Panc1 (cell line): ENCODE results near the gene UBR3. TPM values are rescaled to one million over a fixed set of nuclear protein-coding genes. Genes with fewer than 3 reads are reported as not detected.
"Not testable (repeated sequence)": the region's sequence is repeated elsewhere in the genome, so short reads cannot be mapped to it uniquely, and the experiment has no call there.

ENCODE experiments used
- ATAC-seq: fragments of 200-7000 bp; cut with Tn5 transposase; 2 replicates; pipeline ENCODE4 v1.9.1; 2020; ENCODE audit warnings: mild to moderate bottlenecking, moderate library complexity
- BruUV-seq: library from RNA; stranded (reverse); fragments of 400-500 nt; replicated peaks from 2 replicates; lab custom pipeline; 2021; lab: Mats Ljungman, UMichigan
- CTCF ChIA-PET: fragments of 300-600 bp; sonication (Branson Sonifier 250); formaldehyde crosslinking; loops from one replicate; lab custom pipeline; 2022; ENCODE audit warnings: antibody characterized with exemption; lab: Charles Lee
- POLR2A ChIA-PET: fragments of 300-600 bp; sonication (Branson Sonifier 250); formaldehyde crosslinking; loops from one replicate; lab custom pipeline; 2022; ENCODE audit warnings: antibody characterized with exemption; lab: Charles Lee
- DNase-seq: peaks from one replicate; pipeline ENCODE4 v3.0.0-alpha.2; 2010; ENCODE audit warnings: low read depth, low spot score
- H3K27ac ChIP-seq: 2 replicates; pipeline ENCODE4 v1.5.1; 2011; ENCODE audit warnings: mild to moderate bottlenecking, low read length, inconsistent platforms
- H3K27me3 ChIP-seq: fragments of 200-500 bp; sonication (Bioruptor generic); 2 replicates; pipeline ENCODE4 v1.6.0; 2014; ENCODE audit warnings: low read length, inconsistent platforms; ENCODE audit not compliant: control insufficient read depth, insufficient read depth
- H3K36me3 ChIP-seq: fragments of 200-500 bp; sonication (Bioruptor generic); 2 replicates; pipeline ENCODE4 v1.5.1; 2014; ENCODE audit warnings: inconsistent platforms, mild to moderate bottlenecking, low read length, moderate library complexity; ENCODE audit not compliant: control insufficient read depth, insufficient read depth
- H3K4me1 ChIP-seq: 2 replicates; pipeline ENCODE4 v1.5.1; 2011; ENCODE audit warnings: inconsistent platforms, mild to moderate bottlenecking, low read length, moderate library complexity; ENCODE audit not compliant: control insufficient read depth, insufficient read depth
- H3K4me3 ChIP-seq, 2 experiments: 2 replicates each; pipeline ENCODE4 v1.5.1; 2011 to 2012; ENCODE audit warnings: low read depth in 2 of 2, low read length in 2 of 2, mild to moderate bottlenecking in 2 of 2, inconsistent platforms in 1 of 2, moderate library complexity in 1 of 2
- H3K9me3 ChIP-seq: fragments of 200-500 bp; sonication (Bioruptor generic); 2 replicates; pipeline ENCODE4 v1.5.1; 2014; ENCODE audit warnings: low read depth, mild to moderate bottlenecking, inconsistent platforms, low read length, moderate library complexity; ENCODE audit not compliant: control insufficient read depth, insufficient read depth
- POLR2AphosphoS5 ChIP-seq: IDR thresholded peaks from 2 replicates; pipeline ENCODE4 v1.6.1; 2012; ENCODE audit warnings: mild to moderate bottlenecking, low read depth, low read length, moderate library complexity
- SIN3A ChIP-seq: IDR thresholded peaks from 2 replicates; pipeline ENCODE4 v1.6.1; 2012; ENCODE audit warnings: low read depth, mild to moderate bottlenecking, low read length, moderate library complexity, borderline replicate concordance; ENCODE audit not compliant: insufficient read depth
- TCF7L2 ChIP-seq: IDR thresholded peaks from 2 replicates; pipeline ENCODE4 v1.6.1; 2011; ENCODE audit warnings: mild to moderate bottlenecking, low read depth, low read length, inconsistent platforms
- in situ Hi-C: cut with HindIII; loops from 2 replicates; pipeline ENCODE4 v1.10.0; 2016; ENCODE audit warnings: low sequenced_read_pairs, low pct_unique_long_range_greater_than_20kb
- intact Hi-C: fragments of 100-400 bp; cut with micrococcal nuclease; formaldehyde crosslinking; loops from one replicate; pipeline ENCODE4 v1.10.0; 2022; ENCODE audit not compliant: unreplicated experiment
- total RNA-seq: library from RNA; stranded (reverse); gene quantifications from one replicate; pipeline ENCODE4 v1.2.1, GENCODE V29; 2021; ENCODE audit not compliant: unreplicated experiment
- TF ChIP-seq, protein P1 (sequence below): fragments of 450-650 bp; IDR thresholded peaks from 2 replicates; pipeline ENCODE4 v1.5.1; 2017; ENCODE audit warnings: mild to moderate bottlenecking

Gene UBR3
- total RNA-seq, 1 experiment from 2014 or later = 27.9 TPM

DNA sequence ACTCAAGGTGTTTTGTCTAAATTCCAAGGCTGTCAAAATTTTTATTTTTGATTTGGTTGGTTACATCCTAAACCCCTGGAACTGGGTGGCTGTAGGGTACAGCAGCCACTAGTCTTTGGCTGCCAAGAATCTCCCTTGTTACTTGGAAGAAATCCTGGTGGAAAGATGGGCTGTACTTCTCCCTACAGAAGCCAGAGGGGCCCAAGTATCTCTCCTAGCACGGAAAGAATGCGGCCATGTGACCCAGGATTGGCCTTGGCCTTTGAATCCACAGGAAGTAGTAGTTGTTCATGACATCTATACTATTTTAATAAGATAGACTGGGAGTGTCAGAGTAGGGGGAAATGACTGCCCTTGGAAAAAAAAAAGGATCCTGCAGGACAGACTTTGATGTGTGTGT is 296.3 kb downstream of the UBR3 start:
- CTCF ChIA-PET = no interaction called here
- POLR2A ChIA-PET = no interaction called here

DNA sequence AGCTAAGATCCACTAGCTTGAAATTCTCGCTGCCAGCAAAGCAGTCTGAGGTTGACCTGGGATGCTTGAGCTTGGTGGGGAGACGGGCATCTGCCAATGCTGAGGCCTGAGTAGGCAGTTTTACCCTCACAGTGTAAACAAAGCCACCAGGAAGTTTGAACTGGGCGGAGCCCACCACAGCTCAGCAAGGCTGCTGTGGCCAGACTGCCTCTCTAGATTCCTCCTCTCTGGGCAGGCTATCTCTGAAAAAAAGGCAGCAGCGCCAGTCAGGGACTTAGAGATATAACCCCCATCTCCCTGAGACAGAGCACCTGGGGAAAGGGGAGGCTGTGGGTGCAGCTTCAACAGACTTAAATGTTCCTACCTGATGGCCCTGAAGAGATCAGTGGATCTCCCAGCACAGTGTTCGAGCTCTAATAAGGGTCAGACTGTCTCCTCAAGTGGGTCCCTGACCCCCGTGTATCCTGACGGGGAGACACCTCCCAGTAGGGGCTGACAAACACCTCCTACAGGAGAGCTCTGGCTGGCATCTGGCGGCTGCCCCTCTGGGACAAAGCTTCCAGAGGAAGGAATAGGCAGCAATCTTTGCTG is 299.0 kb downstream of the UBR3 start:
- H3K4me1 ChIP-seq, BruUV-seq, DNase-seq, CTCF ChIA-PET, H3K4me3 ChIP-seq, H3K36me3 ChIP-seq, H3K27ac ChIP-seq, intact Hi-C loops, ATAC-seq, H3K27me3 ChIP-seq, H3K9me3 ChIP-seq, POLR2A ChIA-PET, in situ Hi-C loops: not testable (repeated sequence)

More for the DNA sequence above, 296.3 kb downstream of the UBR3 start:
- ATAC-seq (no peak), DNase-seq (no peak)
- H3K36me3 ChIP-seq = no peaks in the 10 kb centered on the region
- in situ Hi-C loops (no loop called here), intact Hi-C loops (no loop called here)
- H3K4me3 ChIP-seq = no peak overlapping the region
- H3K9me3 ChIP-seq = no peaks in the 10 kb centered on the region
- no peaks in the 10 kb centered on the region for H3K4me1 ChIP-seq
- no TSS peak for BruUV-seq
- TF ChIP-seq, protein P1, sequence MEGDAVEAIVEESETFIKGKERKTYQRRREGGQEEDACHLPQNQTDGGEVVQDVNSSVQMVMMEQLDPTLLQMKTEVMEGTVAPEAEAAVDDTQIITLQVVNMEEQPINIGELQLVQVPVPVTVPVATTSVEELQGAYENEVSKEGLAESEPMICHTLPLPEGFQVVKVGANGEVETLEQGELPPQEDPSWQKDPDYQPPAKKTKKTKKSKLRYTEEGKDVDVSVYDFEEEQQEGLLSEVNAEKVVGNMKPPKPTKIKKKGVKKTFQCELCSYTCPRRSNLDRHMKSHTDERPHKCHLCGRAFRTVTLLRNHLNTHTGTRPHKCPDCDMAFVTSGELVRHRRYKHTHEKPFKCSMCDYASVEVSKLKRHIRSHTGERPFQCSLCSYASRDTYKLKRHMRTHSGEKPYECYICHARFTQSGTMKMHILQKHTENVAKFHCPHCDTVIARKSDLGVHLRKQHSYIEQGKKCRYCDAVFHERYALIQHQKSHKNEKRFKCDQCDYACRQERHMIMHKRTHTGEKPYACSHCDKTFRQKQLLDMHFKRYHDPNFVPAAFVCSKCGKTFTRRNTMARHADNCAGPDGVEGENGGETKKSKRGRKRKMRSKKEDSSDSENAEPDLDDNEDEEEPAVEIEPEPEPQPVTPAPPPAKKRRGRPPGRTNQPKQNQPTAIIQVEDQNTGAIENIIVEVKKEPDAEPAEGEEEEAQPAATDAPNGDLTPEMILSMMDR = no peak
- TF ChIP-seq POLR2AphosphoS5 (no peak), TCF7L2 (no peak), SIN3A (no peak)
- no peaks in the 10 kb centered on the region for H3K27me3 ChIP-seq
- H3K27ac ChIP-seq = no peak overlapping the region

Other genes starting within 250 kb of the UBR3 start
- gene PPIG, start 243.1 kb upstream of the UBR3 start, total RNA-seq = 46.5 TPM
- gene CFAP210, start 133.0 kb upstream of the UBR3 start, total RNA-seq = 0.23 TPM
- 6.2 TPM for gene PHOSPHO2, start 133.0 kb upstream of the UBR3 start, total RNA-seq
- 9.5 TPM for gene KLHL23, start 93.6 kb upstream of the UBR3 start, total RNA-seq
- 119 TPM for gene SSB, start 28.6 kb upstream of the UBR3 start, total RNA-seq
- gene METTL5, start 2.5 kb upstream of the UBR3 start, total RNA-seq = 81.4 TPM